22Rv1 (cell line): ENCODE data around the gene CACNA2D2.

Source experiments
- H3K27ac ChIP-seq: fragments of 450-650 bp; 2 replicates; pipeline ENCODE4 v1.5.1; 2017
- CTCF ChIP-seq: fragments of 450-650 bp; IDR thresholded peaks from 2 replicates; pipeline ENCODE4 v1.5.1; 2017; ENCODE audit warnings: mild to moderate bottlenecking
- ZFX ChIP-seq: fragments of 450-650 bp; IDR thresholded peaks from 2 replicates; pipeline ENCODE4 v1.6.1; 2017; ENCODE audit warnings: antibody characterized with exemption, borderline replicate concordance

The CACNA2D2 gene

GRCh38 chr3:50441424-50442217, 61.8 kb downstream of the CACNA2D2 start:
- H3K27ac ChIP-seq: no peak overlapping the region
- TF ChIP-seq ZFX (no peak), CTCF (no peak)

GRCh38 chr3:50436114-50436674, 67.2 kb downstream of the CACNA2D2 start:
- TF ChIP-seq CTCF: peak; percentile 91
- no peak for TF ChIP-seq ZFX
- no peak overlapping the region for H3K27ac ChIP-seq

GRCh38 chr3:50435371-50436113, 67.9 kb downstream of the CACNA2D2 start:
- H3K27ac ChIP-seq: no peak overlapping the region
- no peak for TF ChIP-seq CTCF
- no peak for TF ChIP-seq ZFX

- no peak overlapping the region for H3K27ac ChIP-seq
- TF ChIP-seq ZFX (no peak), CTCF (no peak)
Observed at GRCh38 chr3:50433954-50434353, 69.5 kb downstream of the CACNA2D2 start.

- no peak overlapping the region for H3K27ac ChIP-seq
- TF ChIP-seq CTCF (no peak), ZFX (no peak)
Observed at GRCh38 chr3:50430950-50431435, 72.4 kb downstream of the CACNA2D2 start.

GRCh38 chr3:50430191-50430590, 73.2 kb downstream of the CACNA2D2 start:
- H3K27ac ChIP-seq: no peak overlapping the region

More at GRCh38 chr3:50430191-50430590, 73.2 kb downstream of the CACNA2D2 start:
- TF ChIP-seq CTCF: no peak
